Stimulated activated CD8-positive, alpha-beta memory T cell treated with anti-CD3 and anti-CD28 coated beads, Interleukin-15, amount 100 ng/mL, for 4 hours (primary cell): ENCODE data around the gene MPIG6B.
"Not testable (repeated sequence)": the region's sequence is repeated elsewhere in the genome, so short reads cannot be mapped to it uniquely, and the experiment has no call there.

ENCODE experiments used
- DNase-seq, 2 donors: peaks; one replicate each; pipeline ENCODE4 v3.0.0-alpha.2; 2020; ENCODE audit warnings: low read depth in 2 of 2

The MPIG6B gene

DNA sequence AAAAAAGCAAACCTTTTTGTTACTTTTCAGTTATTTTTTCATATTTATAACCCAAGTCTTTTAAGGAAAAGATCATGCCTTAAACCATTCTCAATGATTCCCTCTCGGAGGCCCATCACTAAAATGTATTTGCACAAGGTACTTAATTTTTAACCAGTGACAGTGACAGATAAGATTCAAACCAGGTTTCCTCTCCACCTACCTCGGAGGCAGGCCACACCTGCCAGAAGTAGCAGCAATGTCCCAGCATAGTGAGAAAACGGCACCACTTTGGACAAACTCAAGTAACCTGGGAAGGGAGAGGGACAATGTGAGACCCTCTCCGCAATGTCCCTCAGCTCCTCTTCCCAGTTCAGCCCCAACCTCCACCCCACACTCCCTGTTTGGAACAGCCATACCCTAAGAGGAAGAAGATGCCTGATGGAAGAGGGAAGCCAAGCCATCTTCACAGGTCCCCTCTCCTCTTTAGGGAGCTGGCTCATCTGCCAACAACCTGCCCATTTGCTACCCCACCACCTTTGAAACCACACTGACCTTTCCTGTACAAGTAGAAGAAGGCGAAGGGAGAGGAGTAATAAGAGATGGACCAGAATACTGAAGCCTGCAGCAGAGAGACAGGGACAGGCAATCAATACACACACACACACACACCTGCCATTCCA lies 22.3 kb upstream of the MPIG6B start:
- no peak for DNase-seq

GRCh38 chr6:31701666-31702404 lies 21.3 kb upstream of the MPIG6B start:
- DNase-seq: no peak

DNA sequence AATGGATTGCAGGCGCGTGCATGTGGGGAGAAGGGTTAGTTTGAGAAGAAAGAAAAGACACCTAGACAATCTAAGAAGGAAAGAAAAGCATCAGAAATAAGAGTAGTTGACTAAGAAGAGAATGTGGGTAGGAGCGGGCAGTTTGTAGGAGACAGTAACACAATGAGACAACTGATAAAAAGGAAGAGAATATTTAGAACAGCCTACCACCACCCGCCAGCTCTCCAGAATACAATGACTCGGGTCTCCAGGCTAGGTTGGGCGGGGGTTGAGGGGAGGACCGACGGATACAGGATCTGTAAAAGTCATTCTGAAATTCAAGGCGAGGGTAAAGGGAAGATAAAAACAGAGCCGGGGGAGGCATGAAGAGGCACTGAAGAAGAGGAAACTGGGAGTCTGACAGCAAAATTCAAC lies 20.8 kb upstream of the MPIG6B start:
- DNase-seq: no peak

DNA sequence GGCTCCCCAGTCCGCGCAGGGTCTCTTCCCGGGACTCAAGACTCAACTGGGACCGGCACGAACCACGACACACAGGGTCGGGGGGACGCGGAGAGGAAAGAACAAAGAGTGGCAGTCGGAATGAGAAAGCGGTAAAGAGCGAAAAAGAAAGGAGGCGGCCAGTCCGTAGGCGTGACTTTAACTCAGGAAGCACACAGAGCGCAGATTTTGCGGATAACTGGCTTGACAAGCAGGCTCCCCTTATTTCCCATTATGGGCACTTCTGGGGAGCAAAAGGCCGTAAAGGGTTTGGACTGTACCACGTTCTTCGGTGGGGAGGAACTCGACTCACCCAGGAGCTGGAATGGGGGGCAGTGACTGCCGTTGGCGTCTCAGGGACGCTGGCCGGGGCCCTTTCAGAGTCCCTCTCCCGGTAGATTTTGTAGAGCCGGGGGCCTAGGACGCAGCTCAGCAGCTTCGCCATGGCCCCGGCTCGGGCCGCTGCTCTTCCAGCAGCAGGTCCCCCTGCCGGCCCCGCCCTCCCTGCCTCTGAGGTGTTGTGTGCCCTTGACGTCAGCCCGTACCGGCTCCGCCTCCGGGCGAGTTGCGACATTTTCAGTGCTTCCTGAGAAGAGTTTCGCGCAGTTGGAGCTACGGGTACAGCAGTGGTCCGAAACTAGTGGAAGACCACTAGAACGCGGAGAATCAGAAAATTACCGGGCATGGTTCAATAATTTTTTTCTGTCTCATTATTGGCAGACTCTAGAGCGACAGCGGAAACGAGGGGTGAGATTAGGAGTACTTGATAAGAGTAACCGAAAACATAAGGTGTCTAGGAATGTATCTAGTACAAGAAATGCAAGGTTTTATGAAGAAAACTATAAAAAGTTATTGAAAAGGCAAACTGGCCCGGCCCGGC lies 20.1 kb upstream of the MPIG6B start, which contains the start of gene ABHD16A:
Gene ABHD16A, minus strand, starts transcription at position 506 of the 898 bp plus-strand sequence. Its CDS starts 43 bp downstream, at position 463.
- peak; percentile 93 for DNase-seq

DNA sequence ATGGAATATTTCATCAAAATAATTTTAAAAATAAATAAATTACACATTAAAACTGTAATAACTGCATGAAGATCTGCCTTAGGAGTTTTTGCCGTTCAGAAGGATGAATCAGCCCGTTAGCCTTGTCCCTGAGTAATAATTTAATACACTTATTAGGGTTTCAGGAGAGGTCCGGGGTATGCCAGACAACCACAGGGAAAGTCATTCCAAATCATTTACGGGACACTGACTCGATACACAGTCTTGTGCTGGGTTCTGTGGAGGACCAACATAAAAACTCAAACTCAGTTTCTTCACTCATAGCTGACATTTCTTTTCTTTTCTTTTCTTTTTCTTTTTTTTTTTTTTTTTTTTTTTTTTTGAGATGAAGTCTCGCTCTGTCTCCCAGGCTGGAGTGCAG lies 17.2 kb upstream of the MPIG6B start:
- DNase-seq: no peak

DNA sequence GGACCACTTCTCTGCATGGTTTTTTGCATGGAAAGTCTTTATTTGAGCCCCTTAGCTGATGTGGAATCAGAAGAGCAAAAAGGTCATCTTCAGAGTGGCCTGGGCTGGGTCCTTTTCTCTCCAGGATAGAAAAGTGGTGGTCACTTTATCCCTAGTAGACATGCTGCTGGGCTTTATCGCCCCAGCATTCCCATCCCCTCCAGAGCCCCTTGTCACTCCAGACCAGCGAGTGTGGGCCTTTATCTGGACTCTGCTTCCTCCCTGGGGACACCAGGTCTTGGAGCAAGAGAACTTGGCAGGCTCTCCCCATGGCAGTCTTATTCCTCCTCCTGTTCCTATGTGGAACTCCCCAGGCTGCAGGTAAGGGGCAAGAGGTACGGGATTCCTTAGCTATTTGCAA lies 16.6 kb upstream of the MPIG6B start, which contains the start of gene LY6G6F:
Gene LY6G6F, plus strand, starts transcription at position 268 of the 400 bp plus-strand sequence. Its CDS starts 41 bp downstream, at position 309.
- no peak for DNase-seq

DNA sequence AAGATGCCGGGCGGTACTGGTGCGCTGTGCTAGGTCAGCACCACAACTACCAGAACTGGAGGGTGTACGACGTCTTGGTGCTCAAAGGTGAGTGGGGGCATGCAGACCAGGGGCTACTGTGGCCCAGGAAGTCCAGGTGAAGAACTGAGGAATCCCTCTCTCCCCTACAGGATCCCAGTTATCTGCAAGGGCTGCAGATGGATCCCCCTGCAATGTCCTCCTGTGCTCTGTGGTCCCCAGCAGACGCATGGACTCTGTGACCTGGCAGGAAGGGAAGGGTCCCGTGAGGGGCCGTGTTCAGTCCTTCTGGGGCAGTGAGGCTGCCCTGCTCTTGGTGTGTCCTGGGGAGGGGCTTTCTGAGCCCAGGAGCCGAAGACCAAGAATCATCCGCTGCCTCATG lies 15.5 kb upstream of the MPIG6B start:
- no peak for DNase-seq

- DNase-seq: no peak
Measured at GRCh38 chr6:31708224-31708623, 14.9 kb upstream of the MPIG6B start.

DNA sequence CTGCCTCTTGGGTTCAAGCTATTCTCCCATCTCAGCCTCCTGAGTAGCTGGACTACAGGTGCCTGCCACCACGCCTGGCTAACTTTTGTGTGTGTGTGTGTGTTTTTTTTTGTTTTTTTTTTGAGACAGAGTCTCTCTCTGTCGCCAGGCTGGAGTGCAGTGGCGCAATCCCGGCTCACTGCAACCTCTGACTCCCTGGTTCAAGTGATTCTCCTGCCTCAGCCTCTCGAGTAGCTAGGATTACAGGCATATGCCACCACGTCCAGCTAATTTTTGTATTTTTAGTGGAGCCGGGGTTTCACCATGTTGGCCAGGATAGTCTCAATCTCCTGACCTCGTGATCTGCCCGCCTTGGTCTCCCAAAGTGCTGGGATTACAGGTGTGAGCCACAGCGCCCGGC lies 14.0 kb upstream of the MPIG6B start:
- not testable (repeated sequence) for DNase-seq

DNA sequence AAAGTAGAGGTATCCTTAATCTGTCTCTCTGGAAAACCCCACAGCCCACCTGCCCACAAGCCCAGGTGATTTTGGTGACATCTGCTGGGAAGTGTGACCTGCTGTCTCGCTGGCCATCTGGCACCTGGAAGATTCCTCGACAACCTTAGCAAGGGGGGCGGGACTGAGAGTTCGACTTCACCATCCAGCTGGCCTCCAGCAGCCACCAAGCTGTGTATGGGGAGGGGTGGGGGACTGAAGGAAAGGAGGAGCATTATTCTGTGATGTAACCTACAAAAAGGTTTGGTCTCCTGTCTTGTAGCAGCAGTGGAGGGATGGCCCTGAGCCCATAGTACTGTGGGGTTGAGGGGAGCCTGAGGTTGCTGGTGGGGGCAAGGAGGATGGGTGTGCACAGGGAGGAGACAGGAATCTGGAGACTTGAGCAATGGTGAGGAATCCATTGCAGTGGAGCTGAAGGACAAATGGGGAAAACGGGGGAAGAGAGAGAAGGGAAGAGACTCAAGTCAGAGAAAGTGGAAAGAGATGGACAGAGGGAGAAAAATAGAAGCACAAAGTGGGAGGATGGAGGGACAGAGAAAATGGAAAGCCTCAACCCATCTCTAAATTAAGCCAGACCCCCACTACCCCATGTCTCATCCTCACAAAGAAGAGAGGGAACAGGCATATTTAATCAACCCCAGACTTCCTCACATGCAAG lies 12.5 kb upstream of the MPIG6B start:
- no peak for DNase-seq

DNA sequence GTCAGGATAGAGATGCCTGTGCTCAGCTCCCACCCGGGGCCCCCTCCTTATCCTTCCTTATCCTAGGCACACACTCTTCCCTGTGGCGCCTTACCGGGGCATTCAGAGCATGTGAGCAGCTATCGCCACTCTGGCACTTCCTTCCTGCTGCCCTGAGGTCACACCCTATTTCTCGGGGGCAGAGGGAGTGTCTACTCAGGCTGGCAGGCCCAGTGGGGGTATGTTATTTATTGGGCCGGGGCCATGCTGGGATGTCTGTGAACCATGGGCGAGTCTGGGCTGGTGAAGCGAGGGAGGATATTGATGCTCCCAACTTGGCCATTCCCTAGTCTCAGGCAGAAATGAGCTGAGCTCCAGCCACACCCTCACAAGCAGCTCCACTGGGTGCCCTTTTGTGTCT lies 11.9 kb upstream of the MPIG6B start:
- DNase-seq: no peak

DNA sequence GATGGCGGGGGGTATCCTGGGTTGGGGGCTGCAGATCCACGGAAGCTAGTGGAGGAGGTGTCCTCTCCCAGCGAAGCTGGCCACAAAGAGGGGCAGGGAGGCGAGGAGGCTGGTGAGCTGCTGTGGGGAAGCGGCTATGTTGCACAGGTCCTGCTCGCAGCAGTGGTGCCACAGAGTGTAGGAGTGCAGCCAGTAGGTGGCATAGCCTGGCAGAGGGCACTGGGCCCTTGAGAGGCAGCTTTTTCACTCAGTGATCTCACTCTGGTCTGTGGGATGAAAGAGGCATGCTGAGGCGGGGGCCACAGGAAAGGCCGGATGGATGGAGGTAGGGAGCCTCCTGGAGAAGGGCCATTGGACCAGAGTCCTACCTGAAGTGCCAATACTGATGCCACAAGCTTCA lies 10.9 kb upstream of the MPIG6B start:
- DNase-seq: no peak

DNA sequence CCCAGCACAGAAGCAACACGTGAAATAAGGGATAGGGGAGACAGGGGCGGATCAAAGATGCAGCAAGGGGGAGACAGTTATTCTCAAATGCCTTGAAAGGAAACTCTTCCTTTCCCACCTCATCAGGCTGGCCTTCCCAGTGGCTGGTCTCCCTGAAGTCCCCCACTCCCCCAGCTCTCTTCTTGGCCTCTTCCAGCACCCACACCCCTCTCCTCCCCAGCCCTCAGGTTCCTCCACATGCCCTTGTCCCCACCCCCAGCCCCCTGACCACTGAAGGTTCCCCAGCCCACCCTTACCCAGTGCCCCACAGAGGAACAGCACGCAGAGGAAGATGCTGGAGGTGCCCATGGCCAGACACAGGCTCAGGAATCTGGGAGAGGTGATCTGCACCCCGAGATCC lies 9.7 kb upstream of the MPIG6B start:
- no peak for DNase-seq

DNA sequence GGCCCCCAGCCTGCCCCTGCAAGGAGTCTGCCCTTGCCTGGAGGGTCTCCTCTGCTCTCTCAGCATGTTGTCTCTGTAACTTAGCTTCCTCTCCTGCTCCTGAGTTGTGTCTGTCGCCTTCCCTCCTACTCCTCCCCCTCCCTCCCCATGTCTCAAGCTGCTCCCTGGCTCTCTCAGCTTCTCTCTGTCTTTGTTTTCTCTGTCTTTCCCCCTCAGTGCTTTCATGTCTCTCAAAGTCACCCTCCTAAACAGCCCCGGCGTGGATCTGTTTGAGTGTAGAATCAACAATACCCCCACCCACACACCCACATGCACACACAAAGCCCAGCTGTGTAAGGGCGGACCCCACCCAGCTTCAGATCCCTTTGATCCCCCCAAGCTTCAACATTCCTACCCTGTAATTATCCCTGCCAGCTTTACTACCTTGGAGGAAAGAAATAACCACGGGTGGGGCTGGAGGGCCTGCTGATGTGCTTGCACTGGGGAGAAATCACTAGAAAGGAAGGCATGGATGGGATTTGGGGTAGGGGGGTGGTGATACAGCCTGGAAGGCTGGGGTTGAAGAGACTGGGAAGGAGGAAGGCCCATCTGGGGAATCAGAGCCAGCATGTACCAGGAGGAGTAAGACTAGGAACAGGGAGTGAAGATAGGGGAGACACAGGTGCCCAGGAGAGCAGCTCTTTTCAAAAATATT lies 9.0 kb upstream of the MPIG6B start:
- no peak for DNase-seq

- DNase-seq: no peak
Measured at GRCh38 chr6:31715022-31715958, 7.9 kb upstream of the MPIG6B start, which contains the start of gene LY6G6D. Gene LY6G6D, plus strand, starts transcription at chr6:31715348. Its CDS starts 8 bp downstream, at chr6:31715356.

DNA sequence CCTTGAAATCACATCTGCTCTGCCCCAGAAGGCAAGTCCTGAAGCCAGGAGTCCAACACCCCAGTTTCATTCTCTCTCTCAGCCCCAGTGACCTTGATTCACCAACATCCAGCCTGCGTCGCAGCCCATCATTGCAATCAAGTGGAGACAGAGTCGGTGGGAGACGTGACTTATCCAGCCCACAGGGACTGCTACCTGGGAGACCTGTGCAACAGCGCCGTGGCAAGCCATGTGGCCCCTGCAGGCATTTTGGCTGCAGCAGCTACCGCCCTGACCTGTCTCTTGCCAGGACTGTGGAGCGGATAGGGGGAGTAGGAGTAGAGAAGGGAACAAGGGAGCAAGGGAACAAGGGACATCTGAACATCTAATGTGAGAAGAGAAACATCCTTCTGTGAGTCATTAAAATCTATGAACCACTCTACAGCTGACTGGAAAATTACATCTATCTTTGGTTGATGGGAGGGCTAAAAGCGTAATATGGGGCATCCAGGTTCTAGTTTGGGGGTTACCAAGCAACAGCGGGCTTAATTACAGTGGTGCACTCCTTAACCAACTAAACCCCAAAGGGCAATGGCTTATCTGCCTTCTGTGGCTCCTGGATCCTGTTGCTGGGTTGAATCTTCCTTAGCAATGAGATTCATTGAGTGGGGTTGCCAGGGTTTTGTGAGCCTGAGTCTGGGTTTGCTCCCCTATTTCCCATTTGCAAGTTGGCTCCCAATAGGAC lies 5.5 kb upstream of the MPIG6B start:
- DNase-seq: no peak

DNA sequence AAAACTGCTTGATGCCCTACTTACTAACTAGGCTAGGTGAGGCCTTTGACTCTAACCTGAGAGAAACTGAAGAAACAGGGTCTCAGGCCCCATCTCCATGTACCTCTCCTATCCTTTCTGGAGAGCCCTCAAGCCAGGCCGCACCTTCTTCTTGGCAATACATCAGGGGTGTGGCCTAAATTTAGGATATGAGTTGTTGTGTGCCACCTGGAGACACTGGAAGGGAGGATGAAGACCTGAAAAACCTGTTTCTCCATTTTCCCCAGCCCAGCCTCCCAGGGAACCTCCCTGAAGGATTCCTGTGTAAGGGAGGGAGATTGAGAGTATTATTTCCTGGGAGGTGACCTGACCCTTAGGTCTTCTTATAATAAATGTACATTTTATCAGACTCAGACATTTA lies 4.9 kb upstream of the MPIG6B start:
- no peak for DNase-seq

DNA sequence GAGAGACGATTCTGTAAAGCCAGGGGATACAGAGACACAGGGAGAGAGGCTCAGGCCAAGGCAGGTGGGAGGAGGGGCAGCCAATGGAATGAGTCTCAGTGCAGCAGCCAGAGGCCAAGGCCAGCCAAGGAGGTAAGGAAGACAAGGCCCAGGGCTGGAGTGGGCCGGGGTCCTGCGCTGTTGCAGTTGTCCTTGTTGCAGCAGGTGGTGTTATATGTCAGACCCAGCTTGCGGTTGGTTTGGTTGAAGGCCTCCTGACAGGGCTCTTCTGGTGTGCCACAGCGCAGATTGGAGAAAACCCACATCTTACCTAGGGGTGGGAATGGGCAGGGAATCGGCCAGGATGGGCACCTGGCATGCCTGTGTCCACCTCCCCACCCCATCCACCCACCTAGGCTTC lies 4.2 kb upstream of the MPIG6B start:
- no peak for DNase-seq

DNA sequence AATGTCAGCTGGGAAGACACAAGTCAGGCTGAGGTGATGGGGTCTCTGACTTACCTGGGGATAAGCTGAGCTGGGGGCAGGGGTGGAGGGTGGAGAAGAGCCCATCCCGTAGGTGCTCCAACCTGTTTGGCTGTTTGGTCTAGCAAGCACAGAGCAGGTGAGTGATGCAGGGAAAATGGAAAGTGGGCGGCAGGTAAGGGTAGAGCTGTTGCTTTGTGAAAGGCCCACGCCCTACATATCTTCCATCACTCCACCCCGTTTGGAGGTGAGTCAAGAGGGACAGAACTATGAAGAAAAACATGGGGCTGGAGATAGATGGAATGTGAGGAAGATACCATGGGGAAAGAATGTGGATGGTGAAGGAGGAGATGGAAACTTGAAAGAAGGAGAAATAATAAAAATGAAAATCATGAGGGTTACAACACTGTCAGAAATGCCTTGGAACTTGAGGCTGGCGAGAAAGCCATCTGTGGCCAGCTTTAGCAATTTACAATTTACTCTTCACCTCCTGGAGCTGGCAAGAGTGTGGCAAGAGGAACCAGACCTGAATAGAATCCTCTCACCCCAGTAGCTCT lies 2.9 kb upstream of the MPIG6B start:
- no peak for DNase-seq
